Central memory CD8-positive, alpha-beta T cell (primary cell): ENCODE results near the gene N4BP2L2.

Experiments
- ATAC-seq: fragments of 150-1000 bp; cut with Tn5 transposase; replicated peaks from 2 replicates; pipeline ENCODE4 v1.10.0; 2022; ENCODE audit warnings: mild to moderate bottlenecking, moderate FRiP score, moderate number of reproducible peaks; ENCODE audit not compliant: poor library complexity, severe bottlenecking; ENCODE audit errors: extremely low read depth
- DNase-seq, 2 donors: peaks; one replicate each; pipeline ENCODE4 v3.0.0; 2021; ENCODE audit warnings: low spot score in 2 of 2
- H3K27ac Mint-ChIP-seq: one replicate; pipeline ENCODE4 v1.8.0; 2022; ENCODE audit warnings: low read depth, mild to moderate bottlenecking, moderate library complexity, mixed read lengths
- H3K27me3 Mint-ChIP-seq: one replicate; pipeline ENCODE4 v1.8.0; 2022; ENCODE audit warnings: mixed read lengths
- H3K36me3 Mint-ChIP-seq: one replicate; pipeline ENCODE4 v1.8.0; 2022; ENCODE audit warnings: mild to moderate bottlenecking, moderate library complexity, mixed read lengths; ENCODE audit not compliant: insufficient read depth
- H3K4me1 Mint-ChIP-seq: one replicate; pipeline ENCODE4 v1.8.0; 2022; ENCODE audit warnings: mixed read lengths
- H3K4me3 Mint-ChIP-seq: one replicate; pipeline ENCODE4 v1.8.0; 2022; ENCODE audit warnings: mild to moderate bottlenecking, moderate library complexity, mixed read lengths
- H3K9me3 Mint-ChIP-seq: one replicate; pipeline ENCODE4 v1.8.0; 2022; ENCODE audit warnings: mixed read lengths

The N4BP2L2 gene

GRCh38 chr13:32447894-32448623 is 90.5 kb downstream of the N4BP2L2 start:
- Mint-ChIP-seq H3K36me3 (peaks cover 3% of the 10 kb centered on the region), H3K27me3 (no peaks in the 10 kb centered on the region), H3K27ac (peak overlapping the region; percentile 23), H3K4me1 (peaks cover 2% of the 10 kb centered on the region), H3K9me3 (no peaks in the 10 kb centered on the region), H3K4me3 (no peak overlapping the region)
- ATAC-seq (no peak), DNase-seq (no peak)

DNA sequence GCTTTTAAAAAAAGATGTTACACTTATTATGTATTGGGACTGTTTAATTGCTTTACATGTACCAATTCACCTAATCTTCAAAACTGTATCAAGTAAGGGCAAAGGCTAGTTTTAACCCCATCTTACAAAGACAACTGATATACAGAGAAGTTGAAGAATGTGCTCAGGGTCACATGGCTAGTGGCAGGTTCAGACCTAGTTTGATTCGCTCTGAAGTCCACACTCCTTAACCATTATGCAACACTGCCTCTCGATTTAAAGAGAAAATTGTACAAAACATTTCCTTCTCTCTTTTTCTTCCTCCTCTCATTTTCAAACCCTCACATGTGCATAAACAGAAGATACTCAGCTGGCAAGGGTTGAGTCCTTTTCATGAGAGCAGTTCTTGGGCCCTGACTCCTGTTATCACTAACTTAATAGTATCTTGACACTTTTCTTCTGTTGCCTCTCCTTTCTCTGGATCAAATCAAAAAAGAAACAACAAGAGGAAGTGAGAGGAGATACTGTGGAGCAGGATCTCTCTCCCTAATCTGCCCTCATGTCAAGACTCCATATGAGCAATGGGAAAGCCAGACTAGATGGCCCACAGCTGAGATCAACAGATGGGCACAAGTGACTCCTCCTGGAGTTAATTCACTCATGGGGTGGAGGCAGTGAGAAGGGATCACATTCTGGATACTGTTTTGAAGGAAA is 91.7 kb downstream of the N4BP2L2 start:
- Mint-ChIP-seq H3K36me3 (peaks cover 3% of the 10 kb centered on the region), H3K27me3 (no peaks in the 10 kb centered on the region), H3K27ac (no peak overlapping the region), H3K4me1 (peaks cover 5% of the 10 kb centered on the region), H3K9me3 (no peaks in the 10 kb centered on the region), H3K4me3 (no peak overlapping the region)
- ATAC-seq (no peak), DNase-seq (no peak)

GRCh38 chr13:32446220-32446619 is 92.4 kb downstream of the N4BP2L2 start:
- H3K4me3 Mint-ChIP-seq, result no peak overlapping the region
- H3K36me3 Mint-ChIP-seq, result peaks cover 3% of the 10 kb centered on the region
- H3K27ac Mint-ChIP-seq, result no peak overlapping the region
- DNase-seq (no peak), ATAC-seq (no peak)
- no peaks in the 10 kb centered on the region for H3K9me3 Mint-ChIP-seq
- H3K27me3 Mint-ChIP-seq, result no peaks in the 10 kb centered on the region
- peaks cover 5% of the 10 kb centered on the region for H3K4me1 Mint-ChIP-seq

- Mint-ChIP-seq H3K27ac (no peak overlapping the region), H3K4me1 (peaks cover 5% of the 10 kb centered on the region), H3K4me3 (no peak overlapping the region), H3K27me3 (no peaks in the 10 kb centered on the region), H3K9me3 (no peaks in the 10 kb centered on the region), H3K36me3 (peaks cover 3% of the 10 kb centered on the region)
- DNase-seq (no peak), ATAC-seq (no peak)
Measured at GRCh38 chr13:32445461-32445860, 93.1 kb downstream of the N4BP2L2 start.

GRCh38 chr13:32443111-32443510 is 95.5 kb downstream of the N4BP2L2 start:
- Mint-ChIP-seq H3K4me3 (no peak overlapping the region), H3K27ac (peak overlapping the region; percentile 6), H3K9me3 (no peaks in the 10 kb centered on the region), H3K27me3 (no peaks in the 10 kb centered on the region), H3K4me1 (peaks cover 5% of the 10 kb centered on the region), H3K36me3 (peaks cover 6% of the 10 kb centered on the region)
- ATAC-seq (peak; percentile 52), DNase-seq (no peak)

DNA sequence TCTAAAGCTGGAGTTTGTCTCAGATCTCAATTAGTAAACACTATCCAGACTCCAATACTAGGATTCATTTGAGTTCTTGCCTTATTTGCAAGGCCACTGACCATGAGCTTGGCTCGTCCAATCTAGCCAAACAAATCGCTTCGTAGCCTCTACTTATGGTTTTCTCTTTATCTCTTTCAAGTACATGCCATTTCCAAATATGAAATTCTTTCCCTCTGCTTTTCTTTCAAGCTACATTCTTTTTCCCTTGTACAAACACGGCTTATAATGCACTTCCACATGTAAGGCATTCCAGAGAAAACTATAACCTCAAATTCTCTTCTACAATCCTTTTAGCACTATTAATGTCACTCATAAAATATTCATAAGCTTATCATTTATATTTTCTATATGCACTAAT is 99.7 kb downstream of the N4BP2L2 start:
- H3K27ac Mint-ChIP-seq, result no peak overlapping the region
- H3K36me3 Mint-ChIP-seq, result peaks cover 5% of the 10 kb centered on the region
- ATAC-seq, result no peak
- H3K27me3 Mint-ChIP-seq, result no peaks in the 10 kb centered on the region
- DNase-seq, result no peak
- no peak overlapping the region for H3K4me3 Mint-ChIP-seq
- no peaks in the 10 kb centered on the region for H3K9me3 Mint-ChIP-seq
- peaks cover 5% of the 10 kb centered on the region for H3K4me1 Mint-ChIP-seq

- H3K4me3 Mint-ChIP-seq, result no peak overlapping the region
- DNase-seq (no peak), ATAC-seq (no peak)
- H3K27ac Mint-ChIP-seq, result no peak overlapping the region
- H3K27me3 Mint-ChIP-seq, result no peaks in the 10 kb centered on the region
- H3K4me1 Mint-ChIP-seq, result peaks cover 7% of the 10 kb centered on the region
- H3K9me3 Mint-ChIP-seq, result no peaks in the 10 kb centered on the region
- peaks cover 7% of the 10 kb centered on the region for H3K36me3 Mint-ChIP-seq
Measured at GRCh38 chr13:32432856-32433255, 105.7 kb downstream of the N4BP2L2 start.

GRCh38 chr13:32431361-32431760 is 107.2 kb downstream of the N4BP2L2 start:
- Mint-ChIP-seq H3K36me3 (peaks cover 16% of the 10 kb centered on the region), H3K4me1 (peaks cover 13% of the 10 kb centered on the region), H3K4me3 (no peak overlapping the region), H3K27ac (no peak overlapping the region), H3K9me3 (no peaks in the 10 kb centered on the region), H3K27me3 (no peaks in the 10 kb centered on the region)
- ATAC-seq (no peak), DNase-seq (no peak)

GRCh38 chr13:32430018-32430747 is 108.4 kb downstream of the N4BP2L2 start:
- H3K4me1 Mint-ChIP-seq, result peaks cover 23% of the 10 kb centered on the region
- H3K4me3 Mint-ChIP-seq, result no peak overlapping the region
- H3K9me3 Mint-ChIP-seq, result no peaks in the 10 kb centered on the region
- H3K36me3 Mint-ChIP-seq, result peaks cover 24% of the 10 kb centered on the region
- H3K27me3 Mint-ChIP-seq, result no peaks in the 10 kb centered on the region
- peak overlapping the region; percentile 56 for H3K27ac Mint-ChIP-seq
- DNase-seq (no peak), ATAC-seq (no peak)

DNA sequence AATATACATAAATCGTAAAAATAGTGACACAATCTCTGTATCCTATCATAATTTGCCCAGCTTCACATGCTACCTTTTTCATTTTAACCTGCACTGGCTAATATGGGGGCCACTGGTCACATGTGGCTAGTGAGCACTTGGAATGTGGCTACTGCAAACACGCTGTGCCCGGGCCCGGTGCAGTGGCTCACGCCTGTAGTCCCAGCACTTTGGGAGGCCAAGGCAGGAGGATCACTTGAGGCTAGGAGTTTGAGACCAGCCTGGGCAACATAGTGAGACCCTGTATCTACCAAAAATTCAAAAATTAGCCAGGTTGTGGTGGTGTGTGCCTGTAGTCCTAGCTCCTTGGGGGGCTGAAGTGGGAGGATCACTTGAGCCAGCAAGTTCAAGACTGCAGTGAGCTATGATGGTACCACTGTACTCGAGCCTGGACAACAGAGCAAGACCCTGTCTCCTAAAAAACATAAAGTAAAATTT is 109.1 kb downstream of the N4BP2L2 start:
- Mint-ChIP-seq H3K27me3 (no peaks in the 10 kb centered on the region), H3K9me3 (no peaks in the 10 kb centered on the region), H3K4me3 (no peak overlapping the region), H3K4me1 (peaks cover 26% of the 10 kb centered on the region), H3K27ac (peak overlapping the region; percentile 98), H3K36me3 (peaks cover 24% of the 10 kb centered on the region)
- DNase-seq, result no peak
- ATAC-seq, result no peak

GRCh38 chr13:32428581-32429432 is 109.8 kb downstream of the N4BP2L2 start:
- Mint-ChIP-seq H3K36me3 (peaks cover 28% of the 10 kb centered on the region), H3K27ac (peak overlapping the region; percentile 98), H3K4me3 (peak overlapping the region; percentile 99), H3K9me3 (no peaks in the 10 kb centered on the region), H3K4me1 (peaks cover 33% of the 10 kb centered on the region), H3K27me3 (no peaks in the 10 kb centered on the region)
- ATAC-seq (no peak), DNase-seq (no peak)
